ENCODE results near the gene ADO.

DNA sequence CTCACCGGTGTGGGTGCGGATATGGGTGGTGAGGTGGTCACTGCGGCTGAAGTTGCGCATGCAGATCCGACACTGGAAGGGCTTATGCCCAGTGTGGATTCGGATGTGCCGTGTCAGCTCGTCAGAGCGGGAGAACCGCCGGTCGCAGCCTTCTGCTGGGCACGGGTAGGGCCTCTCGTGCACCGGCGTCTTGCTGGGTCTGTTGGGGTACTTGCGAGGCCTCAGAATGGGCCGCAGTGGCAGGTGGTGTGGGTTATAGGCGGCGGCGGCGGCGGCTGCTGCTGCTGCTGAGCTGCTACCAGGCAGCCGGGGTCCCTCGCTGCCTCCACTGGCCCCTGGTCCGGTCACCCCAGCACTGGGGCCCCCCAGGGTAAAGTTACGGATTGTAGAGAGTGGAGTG lies 8.9 kb downstream of the ADO start:
- no peak for TF ChIP-seq POLR2A (IDR thresholded peaks at IDR 0.05)
- TF ChIP-seq, protein P1, sequence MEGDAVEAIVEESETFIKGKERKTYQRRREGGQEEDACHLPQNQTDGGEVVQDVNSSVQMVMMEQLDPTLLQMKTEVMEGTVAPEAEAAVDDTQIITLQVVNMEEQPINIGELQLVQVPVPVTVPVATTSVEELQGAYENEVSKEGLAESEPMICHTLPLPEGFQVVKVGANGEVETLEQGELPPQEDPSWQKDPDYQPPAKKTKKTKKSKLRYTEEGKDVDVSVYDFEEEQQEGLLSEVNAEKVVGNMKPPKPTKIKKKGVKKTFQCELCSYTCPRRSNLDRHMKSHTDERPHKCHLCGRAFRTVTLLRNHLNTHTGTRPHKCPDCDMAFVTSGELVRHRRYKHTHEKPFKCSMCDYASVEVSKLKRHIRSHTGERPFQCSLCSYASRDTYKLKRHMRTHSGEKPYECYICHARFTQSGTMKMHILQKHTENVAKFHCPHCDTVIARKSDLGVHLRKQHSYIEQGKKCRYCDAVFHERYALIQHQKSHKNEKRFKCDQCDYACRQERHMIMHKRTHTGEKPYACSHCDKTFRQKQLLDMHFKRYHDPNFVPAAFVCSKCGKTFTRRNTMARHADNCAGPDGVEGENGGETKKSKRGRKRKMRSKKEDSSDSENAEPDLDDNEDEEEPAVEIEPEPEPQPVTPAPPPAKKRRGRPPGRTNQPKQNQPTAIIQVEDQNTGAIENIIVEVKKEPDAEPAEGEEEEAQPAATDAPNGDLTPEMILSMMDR (IDR thresholded peaks at IDR 0.05): no peak
